Sigmoid colon (tissue), 3 donors: ENCODE data around the gene CALHM2.

ENCODE experiments used
- CTCF ChIP-seq, 4 experiments: fragments of 450-650 bp in 3 of 4; fragments of 200-600 bp in 1 of 4; IDR thresholded peaks; one replicate each; pipeline ENCODE4 v1.5.1; 2016 to 2019; ENCODE audit warnings: antibody characterized with exemption in 4 of 4, mild to moderate bottlenecking in 3 of 4, moderate library complexity in 2 of 4
- POLR2A ChIP-seq, 2 donors: fragments of 450-650 bp; IDR thresholded peaks; one replicate each; pipeline ENCODE4 v1.6.1; 2016; ENCODE audit warnings: antibody characterized with exemption in 2 of 2, mild to moderate bottlenecking in 2 of 2, moderate library complexity in 2 of 2

GRCh38 chr10:103433858-103434257 is 18.3 kb downstream of the CALHM2 start:
- TF ChIP-seq CTCF (IDR thresholded peaks at IDR 0.05) (no peak), POLR2A (IDR thresholded peaks at IDR 0.05) (no peak)
